ENCODE measurements around the gene RARB. TPM values are rescaled to one million over a fixed set of nuclear protein-coding genes. Genes with fewer than 3 reads are reported as not detected.

The RARB gene
- polyA plus RNA-seq, 1 experiment = 7.8 TPM

DNA sequence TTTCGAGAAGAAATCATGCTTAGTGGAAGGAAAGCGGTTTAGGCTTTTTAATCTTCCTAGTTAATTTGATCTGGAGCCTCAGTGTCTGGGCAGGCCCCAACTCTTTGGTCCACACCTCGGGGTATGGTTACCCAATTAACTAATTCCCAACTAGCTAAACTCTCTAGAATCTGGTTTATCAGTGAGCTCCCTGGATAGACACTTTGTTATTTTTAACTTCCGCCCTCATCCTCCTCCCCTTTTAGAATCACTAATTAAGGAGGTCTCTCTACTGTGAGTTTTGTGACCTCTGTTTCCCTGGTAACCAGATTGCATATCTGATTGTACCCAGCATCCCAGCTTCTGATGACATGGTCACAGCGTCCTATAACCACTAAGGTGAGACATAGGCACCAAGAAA, 112.2 kb downstream of the RARB start:
- Histone ChIP-seq H3K36me3 (ENCODE audit: control insufficient read depth, insufficient read depth, low read length) (no peaks in the 10 kb centered on the region), H3K4me3 (ENCODE audit: low read depth, low read length) (no peak overlapping the region), H3K27me3 (ENCODE audit: control insufficient read depth, insufficient read depth, low read length) (no peaks in the 10 kb centered on the region)
- POLR2A ChIA-PET = no interaction called here
- TF ChIP-seq, protein P1, sequence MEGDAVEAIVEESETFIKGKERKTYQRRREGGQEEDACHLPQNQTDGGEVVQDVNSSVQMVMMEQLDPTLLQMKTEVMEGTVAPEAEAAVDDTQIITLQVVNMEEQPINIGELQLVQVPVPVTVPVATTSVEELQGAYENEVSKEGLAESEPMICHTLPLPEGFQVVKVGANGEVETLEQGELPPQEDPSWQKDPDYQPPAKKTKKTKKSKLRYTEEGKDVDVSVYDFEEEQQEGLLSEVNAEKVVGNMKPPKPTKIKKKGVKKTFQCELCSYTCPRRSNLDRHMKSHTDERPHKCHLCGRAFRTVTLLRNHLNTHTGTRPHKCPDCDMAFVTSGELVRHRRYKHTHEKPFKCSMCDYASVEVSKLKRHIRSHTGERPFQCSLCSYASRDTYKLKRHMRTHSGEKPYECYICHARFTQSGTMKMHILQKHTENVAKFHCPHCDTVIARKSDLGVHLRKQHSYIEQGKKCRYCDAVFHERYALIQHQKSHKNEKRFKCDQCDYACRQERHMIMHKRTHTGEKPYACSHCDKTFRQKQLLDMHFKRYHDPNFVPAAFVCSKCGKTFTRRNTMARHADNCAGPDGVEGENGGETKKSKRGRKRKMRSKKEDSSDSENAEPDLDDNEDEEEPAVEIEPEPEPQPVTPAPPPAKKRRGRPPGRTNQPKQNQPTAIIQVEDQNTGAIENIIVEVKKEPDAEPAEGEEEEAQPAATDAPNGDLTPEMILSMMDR (IDR thresholded peaks at IDR 0.05; ENCODE audit: insufficient read depth, low read depth, low read length) = no peak
- CTCF ChIA-PET = interaction anchor here (1.0 to 1.1 kb wide), 2 partner anchors 16 to 19 kb away, joined by 3 read pairs; no protein-coding TSS in a partner anchor
- no peak for DNase-seq (ENCODE audit: low read depth)

DNA sequence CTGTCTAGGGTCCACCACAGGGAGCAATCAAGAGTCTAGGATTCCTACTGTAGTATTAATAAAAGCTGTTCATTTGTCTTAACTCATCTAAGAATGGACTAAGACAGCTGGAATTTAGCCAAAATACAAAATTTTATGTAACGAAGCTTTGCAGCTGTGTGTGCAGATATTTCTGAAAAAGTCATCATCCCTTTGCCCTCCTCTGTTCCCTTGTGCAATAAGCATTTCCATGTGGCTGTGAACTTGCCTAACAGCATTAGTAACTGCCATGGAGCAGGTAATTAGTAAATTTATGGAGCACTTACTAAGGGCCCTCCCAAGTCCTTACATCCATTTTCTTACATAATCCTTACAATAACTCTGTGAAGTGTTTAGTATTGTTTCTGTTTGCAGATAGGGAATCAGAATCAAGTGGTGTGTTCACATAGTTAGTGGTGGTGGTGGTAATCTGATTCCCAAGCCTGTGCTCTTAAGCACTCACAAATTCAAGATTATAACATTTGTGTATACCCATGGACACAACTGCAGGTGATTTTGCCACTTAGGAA, 114.5 kb downstream of the RARB start:
- DNase-seq (ENCODE audit: low read depth) = no peak
- CTCF ChIA-PET = interaction anchor here (1.5 kb wide), 1 partner anchor 10 kb away, joined by 4 read pairs; no protein-coding TSS in a partner anchor
- TF ChIP-seq, protein P1 (IDR thresholded peaks at IDR 0.05; ENCODE audit: insufficient read depth, low read depth, low read length) = no peak
- POLR2A ChIA-PET = no interaction called here
- Histone ChIP-seq H3K27me3 (ENCODE audit: control insufficient read depth, insufficient read depth, low read length) (no peaks in the 10 kb centered on the region), H3K4me3 (ENCODE audit: low read depth, low read length) (no peak overlapping the region), H3K36me3 (ENCODE audit: control insufficient read depth, insufficient read depth, low read length) (no peaks in the 10 kb centered on the region)

DNA sequence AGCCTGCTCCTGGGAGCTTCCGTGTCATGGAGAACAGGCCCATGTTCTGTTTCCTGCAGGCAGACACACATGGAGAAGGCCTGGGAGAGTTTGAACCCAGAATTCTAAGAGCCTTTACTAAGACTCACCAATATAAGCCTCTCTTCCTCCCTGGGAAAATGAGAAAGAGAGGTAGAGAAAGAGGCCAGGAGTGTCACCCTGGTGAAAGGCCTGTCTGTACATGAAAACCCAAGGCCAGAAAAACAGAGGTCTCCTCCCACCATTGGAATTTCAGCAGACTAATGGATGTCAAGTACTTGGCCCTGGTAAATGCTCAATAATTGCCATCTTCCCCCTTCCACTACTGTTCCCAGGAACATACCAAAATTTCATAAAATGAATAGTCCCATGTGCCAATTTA, 119.0 kb downstream of the RARB start:
- no peak for DNase-seq (ENCODE audit: low read depth)
- POLR2A ChIA-PET = no interaction called here

GRCh38 chr3:25547943-25548674, 120.0 kb downstream of the RARB start:
- H3K27me3 ChIP-seq (ENCODE audit: control insufficient read depth, insufficient read depth, low read length) = no peaks in the 10 kb centered on the region
- CTCF ChIA-PET = interaction anchor here (0.7 to 4.3 kb wide), 2 partner anchors 13 to 1126 kb away, joined by 4 to 13 read pairs; no protein-coding TSS in a partner anchor
- POLR2A ChIA-PET = no interaction called here
- DNase-seq (ENCODE audit: low read depth) = no peak
- TF ChIP-seq, protein P1 (IDR thresholded peaks at IDR 0.05; ENCODE audit: insufficient read depth, low read depth, low read length) = no peak
- H3K36me3 ChIP-seq (ENCODE audit: control insufficient read depth, insufficient read depth, low read length) = no peaks in the 10 kb centered on the region
- no peak overlapping the region for H3K4me3 ChIP-seq (ENCODE audit: low read depth, low read length)

More for the DNA sequence above, 119.0 kb downstream of the RARB start:
- no peaks in the 10 kb centered on the region for H3K36me3 ChIP-seq (ENCODE audit: control insufficient read depth, insufficient read depth, low read length)
- H3K27me3 ChIP-seq (ENCODE audit: control insufficient read depth, insufficient read depth, low read length) = no peaks in the 10 kb centered on the region
- TF ChIP-seq, protein P1 (IDR thresholded peaks at IDR 0.05; ENCODE audit: insufficient read depth, low read depth, low read length) = no peak
- CTCF ChIA-PET = interaction anchor here (0.7 to 1.2 kb wide), 2 partner anchors 10 to 16 kb away, joined by 3 read pairs; no protein-coding TSS in a partner anchor
- H3K4me3 ChIP-seq (ENCODE audit: low read depth, low read length) = no peak overlapping the region

DNA sequence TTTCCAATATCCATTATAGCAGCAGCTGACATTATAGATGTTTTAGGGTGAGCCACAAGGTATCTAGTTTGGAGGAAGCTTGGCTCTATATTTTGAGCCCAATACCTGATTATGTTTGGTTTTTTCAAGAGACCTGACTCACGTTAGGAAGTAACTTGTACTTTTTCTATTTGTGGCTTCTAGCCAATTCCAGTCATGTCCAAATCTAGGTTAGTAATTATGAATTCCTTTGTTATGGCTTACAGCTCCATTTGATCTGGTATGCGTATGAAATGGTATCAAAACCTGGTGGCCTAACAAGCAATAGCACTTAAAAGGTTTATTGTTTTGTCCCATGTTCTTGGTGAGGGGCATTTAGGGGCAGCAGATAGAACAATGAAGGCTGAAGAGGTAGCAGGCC, 120.8 kb downstream of the RARB start:
- DNase-seq (ENCODE audit: low read depth) = no peak
- Histone ChIP-seq H3K36me3 (ENCODE audit: control insufficient read depth, insufficient read depth, low read length) (no peaks in the 10 kb centered on the region), H3K4me3 (ENCODE audit: low read depth, low read length) (no peak overlapping the region), H3K27me3 (ENCODE audit: control insufficient read depth, insufficient read depth, low read length) (no peaks in the 10 kb centered on the region)
- ChIA-PET POLR2A (no interaction called here), CTCF (interaction anchor here (4.3 kb wide), 1 partner anchor 12 kb away, joined by 13 read pairs; no protein-coding TSS in a partner anchor)
- TF ChIP-seq, protein P1 (IDR thresholded peaks at IDR 0.05; ENCODE audit: insufficient read depth, low read depth, low read length) = no peak
